HG03175 (cell line): ENCODE results near the gene MPP1.

Source experiments
- ATAC-seq: cut with Tn5 transposase; IDR thresholded peaks from one replicate; pipeline ENCODE4 v1.9.1; 2021; ENCODE audit warnings: mild to moderate bottlenecking, moderate library complexity; ENCODE audit not compliant: unreplicated experiment

MPP1 gene

GRCh38 chrX:154733066-154733425, 72.2 kb downstream of the MPP1 start:
- no peak for ATAC-seq

DNA sequence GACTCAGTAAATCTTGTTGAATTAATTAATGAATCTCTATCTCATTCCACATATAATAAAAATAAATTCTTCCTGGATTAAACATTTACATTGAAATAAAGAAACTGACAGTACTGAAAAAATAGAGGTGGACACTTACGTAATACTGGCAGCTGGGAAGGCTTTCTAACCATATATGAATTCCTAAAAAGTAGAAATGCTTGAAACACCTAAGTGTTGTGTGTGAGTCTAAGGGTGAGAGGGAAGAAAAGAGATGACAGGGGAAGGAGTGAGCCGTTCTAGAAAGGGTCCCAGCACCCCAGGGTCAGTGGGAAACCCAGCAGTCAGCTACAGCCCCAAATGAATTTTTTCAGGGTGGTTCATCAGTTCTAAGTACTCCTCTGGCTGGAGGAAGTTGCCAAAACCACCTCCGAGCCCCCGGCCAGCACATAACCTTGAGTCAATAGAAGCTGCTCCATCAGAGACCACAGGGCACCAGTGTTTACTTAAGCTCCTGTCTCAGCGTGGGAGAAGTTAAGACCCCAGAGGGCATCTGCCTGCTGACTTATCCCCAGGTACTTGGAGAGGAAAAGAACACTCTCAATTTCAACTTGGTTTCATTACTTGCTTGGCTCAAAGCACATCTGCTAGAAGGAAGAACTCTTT, 72.7 kb downstream of the MPP1 start:
- no peak for ATAC-seq

GRCh38 chrX:154731881-154732280, 73.4 kb downstream of the MPP1 start:
- ATAC-seq = no peak

DNA sequence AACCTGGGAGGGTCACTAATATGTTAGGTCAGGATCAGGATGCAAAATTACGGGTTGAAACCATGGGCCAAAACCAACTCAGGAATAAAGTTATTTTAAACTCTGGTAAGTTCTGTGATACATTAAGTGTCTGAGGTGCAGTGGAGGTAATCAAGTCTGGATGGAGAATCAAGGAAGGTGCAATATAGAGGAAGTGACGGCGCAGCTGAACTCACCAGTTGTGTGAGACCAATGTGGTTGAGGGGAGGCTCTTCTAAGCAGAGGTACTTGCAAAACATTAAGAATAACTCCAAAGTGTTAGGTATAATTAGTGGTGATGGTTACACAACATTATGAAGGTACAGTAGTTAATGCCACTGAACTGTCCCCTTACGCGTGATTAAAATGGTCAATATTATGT, 74.1 kb downstream of the MPP1 start:
- ATAC-seq = no peak

GRCh38 chrX:154730253-154730891, 74.9 kb downstream of the MPP1 start:
- ATAC-seq = no peak

DNA sequence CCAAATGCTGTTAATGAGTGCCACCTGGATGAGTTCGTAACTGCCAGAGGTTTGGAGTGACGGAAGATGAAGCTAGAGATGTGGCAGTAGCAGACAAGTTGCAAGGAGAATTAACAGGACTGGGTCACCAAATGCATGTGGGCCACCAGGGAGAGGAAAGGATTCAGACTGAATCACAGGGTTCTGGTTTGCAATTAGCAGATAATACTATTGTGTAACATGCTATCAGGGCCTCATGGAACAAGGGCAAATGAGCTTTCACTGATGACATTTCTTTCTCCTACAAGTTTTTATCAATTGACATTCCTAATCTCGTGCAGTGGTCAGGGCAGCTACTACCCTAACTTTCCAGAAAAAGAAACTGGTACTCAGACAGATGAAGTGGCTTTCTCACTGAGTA, 75.8 kb downstream of the MPP1 start:
- ATAC-seq = no peak
